ENCODE measurements around the gene SHOX.
"Not testable (repeated sequence)": the region's sequence is repeated elsewhere in the genome, so short reads cannot be mapped to it uniquely, and the experiment has no call there.

SHOX gene

GRCh38 chrX:630612-631496 is at the start of gene SHOX:
Gene SHOX (plus strand): TSS chrX:630791. CDS start chrX:630898, 107 bp downstream.
- no peak for DNase-seq (ENCODE audit: low read depth in 1 of 2, low spot score in 1 of 2)

- no peak for DNase-seq (ENCODE audit: low read depth in 1 of 2, low spot score in 1 of 2)
Measured at GRCh38 chrX:581066-581465, 49.5 kb upstream of the SHOX start.

DNA sequence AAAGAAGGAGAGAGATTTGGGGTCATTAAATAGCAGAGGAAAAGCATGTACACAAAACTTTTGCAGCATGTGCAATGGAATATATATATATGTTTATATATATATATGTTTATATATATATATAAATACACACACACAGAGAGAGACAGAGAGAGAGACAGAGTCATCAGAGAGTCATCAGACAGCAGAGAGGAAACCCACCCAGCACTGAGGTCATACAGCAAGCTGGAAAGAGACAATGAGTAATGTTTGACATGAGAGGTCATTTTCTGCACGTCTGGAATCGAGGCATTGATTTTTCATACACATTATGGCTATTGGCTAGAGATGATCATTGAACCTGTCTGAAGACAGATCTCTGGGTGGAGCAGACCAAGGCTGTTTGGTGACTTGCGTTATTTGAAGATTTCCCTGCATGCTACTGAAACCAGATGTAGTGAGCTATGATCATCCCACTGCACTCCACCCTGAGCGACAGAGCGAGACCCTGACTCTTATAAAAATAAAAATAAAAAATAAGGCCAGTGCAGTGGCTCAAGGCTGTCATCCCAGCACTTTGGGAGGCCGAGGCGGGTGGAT is 48.8 kb upstream of the SHOX start:
- DNase-seq (ENCODE audit: low read depth in 1 of 2, low spot score in 1 of 2): no peak

GRCh38 chrX:584572-584971 is 46.0 kb upstream of the SHOX start:
- no peak for DNase-seq (ENCODE audit: low read depth in 1 of 2, low spot score in 1 of 2)

- no peak for DNase-seq (ENCODE audit: low read depth in 1 of 2, low spot score in 1 of 2)
Measured at GRCh38 chrX:585115-585808, 45.3 kb upstream of the SHOX start.

GRCh38 chrX:586351-586750 is 44.2 kb upstream of the SHOX start:
- no peak for DNase-seq (ENCODE audit: low read depth in 1 of 2, low spot score in 1 of 2)

- not testable (repeated sequence) for DNase-seq (ENCODE audit: low read depth in 1 of 2, low spot score in 1 of 2)
Measured at GRCh38 chrX:589261-589660, 41.3 kb upstream of the SHOX start.

- DNase-seq (ENCODE audit: low read depth in 1 of 2, low spot score in 1 of 2): no peak
Measured at GRCh38 chrX:590693-591404, 39.7 kb upstream of the SHOX start.

DNA sequence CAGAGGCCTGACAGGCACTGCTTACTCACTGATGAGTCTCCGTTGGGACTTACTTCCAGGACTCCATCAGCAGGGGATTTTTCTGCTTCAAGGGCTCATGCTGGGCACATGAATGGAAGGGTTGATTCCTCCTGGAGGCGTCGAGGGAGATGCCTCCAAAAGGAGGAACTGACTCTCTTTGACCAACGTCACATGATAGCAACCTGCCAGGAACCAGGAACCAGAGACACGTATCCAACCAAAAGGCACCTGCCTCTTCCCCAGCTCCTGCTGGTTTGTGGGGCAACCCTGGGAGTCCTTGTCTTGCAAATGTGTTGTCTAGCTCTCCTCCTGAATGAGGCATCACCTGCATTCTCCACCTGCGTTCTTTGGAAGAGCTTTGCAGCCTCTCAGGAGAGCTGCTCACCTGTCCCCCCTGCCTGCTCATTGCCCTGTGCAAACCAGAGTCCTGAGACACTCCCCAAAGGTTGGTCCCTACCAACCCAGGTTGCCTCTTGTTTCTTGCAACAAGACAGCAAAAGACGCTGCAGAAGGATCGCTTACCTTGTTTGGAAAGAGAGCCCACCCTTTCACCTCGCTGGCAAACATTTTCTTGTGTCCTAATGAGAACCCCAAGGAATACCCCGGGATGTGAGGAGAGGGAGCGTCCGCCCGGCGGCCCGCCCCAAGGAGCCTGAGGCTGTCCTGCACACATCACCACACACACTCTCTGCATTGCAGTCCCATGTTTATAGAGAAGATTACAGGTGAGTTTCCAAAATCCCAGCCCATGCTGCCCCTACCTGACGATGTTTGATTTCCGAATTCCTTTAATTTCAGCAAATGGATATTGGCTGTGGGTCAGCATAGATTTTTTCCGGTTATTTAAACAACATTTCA is 30.5 kb upstream of the SHOX start:
- DNase-seq (ENCODE audit: low read depth in 1 of 2, low spot score in 1 of 2): no peak

DNA sequence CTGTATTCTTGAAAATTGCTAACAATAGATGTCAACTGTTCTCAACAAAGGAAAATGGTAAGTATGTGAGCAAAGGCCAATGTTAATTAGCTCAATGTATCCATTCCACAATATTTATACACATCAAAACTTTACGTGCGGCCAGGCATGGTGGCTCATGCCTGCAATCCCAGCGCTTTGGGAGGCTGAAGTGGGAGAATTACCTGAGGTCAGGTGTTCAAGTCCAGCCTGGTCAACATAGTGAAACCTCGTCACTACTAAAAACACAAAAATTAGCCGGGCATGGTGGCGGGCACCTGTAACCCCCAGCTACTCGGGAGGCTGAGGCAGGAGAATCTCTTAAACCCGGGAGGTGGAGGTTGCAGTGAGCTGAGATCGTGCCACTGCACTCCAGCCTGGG is 27.6 kb upstream of the SHOX start:
- not testable (repeated sequence) for DNase-seq (ENCODE audit: low read depth in 1 of 2, low spot score in 1 of 2)

DNA sequence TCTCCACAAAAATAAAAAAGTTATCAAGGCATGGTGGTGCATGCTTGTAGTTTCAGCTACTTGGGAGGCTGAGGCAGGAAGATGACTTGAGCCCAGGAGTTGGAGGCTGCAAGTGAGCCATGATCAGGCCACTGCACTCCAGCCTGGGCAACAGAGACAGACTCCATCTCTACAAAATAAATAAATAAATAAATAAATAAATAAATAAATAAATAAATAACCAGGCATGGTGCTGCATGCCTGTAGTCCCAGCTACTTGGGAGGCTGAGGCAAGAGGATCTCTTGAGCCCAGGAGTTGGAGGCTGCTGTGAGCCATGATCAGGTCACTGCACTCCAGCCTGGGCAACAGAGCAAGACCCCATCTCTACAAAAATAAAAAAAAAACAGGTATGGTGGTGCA is 26.0 kb upstream of the SHOX start:
- DNase-seq (ENCODE audit: low read depth in 1 of 2, low spot score in 1 of 2): not testable (repeated sequence)

DNA sequence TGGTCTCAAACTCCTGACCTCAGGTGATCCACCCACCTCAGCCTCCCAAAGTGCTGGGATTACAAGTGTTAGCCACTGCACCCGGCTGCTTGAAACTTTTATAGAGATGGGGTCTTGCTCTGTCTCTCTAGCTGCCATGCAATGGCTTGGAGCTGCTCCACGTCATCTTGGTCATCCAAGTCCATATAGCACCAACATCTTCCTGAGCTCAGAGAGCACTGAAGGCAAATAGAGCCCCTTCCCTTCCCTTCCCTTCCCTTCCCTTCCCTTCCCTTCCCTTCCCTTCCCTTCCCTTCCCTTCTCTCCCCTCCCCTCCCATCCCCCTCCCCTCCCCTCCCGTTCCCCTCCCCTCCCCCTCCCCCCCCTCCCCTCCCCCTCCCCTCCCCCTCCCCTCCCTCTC is 22.5 kb upstream of the SHOX start:
- DNase-seq (ENCODE audit: low read depth in 1 of 2, low spot score in 1 of 2): not testable (repeated sequence)

DNA sequence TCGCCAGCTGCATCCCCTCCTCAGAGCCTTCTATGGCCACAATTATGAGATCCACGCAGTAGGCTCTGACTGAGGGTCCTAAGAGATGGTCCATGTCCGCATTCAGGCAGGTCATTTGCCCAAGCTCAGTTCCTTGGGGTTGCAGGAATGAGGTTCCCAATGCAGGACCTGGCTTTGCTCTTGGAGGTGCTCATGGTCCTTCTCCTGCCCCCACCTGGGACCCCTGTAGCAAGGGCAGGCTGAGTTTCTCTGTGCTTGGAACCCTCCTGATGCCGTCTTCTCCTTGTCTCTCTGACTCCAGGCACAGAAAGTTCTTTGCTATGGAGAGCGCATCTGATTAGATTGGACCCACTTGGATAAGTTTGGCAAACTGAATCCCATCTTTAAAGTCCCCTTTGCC is 16.5 kb upstream of the SHOX start:
- DNase-seq (ENCODE audit: low read depth in 1 of 2, low spot score in 1 of 2): no peak

- no peak for DNase-seq (ENCODE audit: low read depth in 1 of 2, low spot score in 1 of 2)
Measured at GRCh38 chrX:617401-617800, 13.2 kb upstream of the SHOX start.

GRCh38 chrX:617891-618290 is 12.7 kb upstream of the SHOX start:
- no peak for DNase-seq (ENCODE audit: low read depth in 1 of 2, low spot score in 1 of 2)

- not testable (repeated sequence) for DNase-seq (ENCODE audit: low read depth in 1 of 2, low spot score in 1 of 2)
Measured at GRCh38 chrX:618304-618703, 12.3 kb upstream of the SHOX start.

GRCh38 chrX:618761-619450 is 11.7 kb upstream of the SHOX start:
- DNase-seq (ENCODE audit: low read depth in 1 of 2, low spot score in 1 of 2): no peak

GRCh38 chrX:619451-619811 is 11.2 kb upstream of the SHOX start:
- no peak for DNase-seq (ENCODE audit: low read depth in 1 of 2, low spot score in 1 of 2)

DNA sequence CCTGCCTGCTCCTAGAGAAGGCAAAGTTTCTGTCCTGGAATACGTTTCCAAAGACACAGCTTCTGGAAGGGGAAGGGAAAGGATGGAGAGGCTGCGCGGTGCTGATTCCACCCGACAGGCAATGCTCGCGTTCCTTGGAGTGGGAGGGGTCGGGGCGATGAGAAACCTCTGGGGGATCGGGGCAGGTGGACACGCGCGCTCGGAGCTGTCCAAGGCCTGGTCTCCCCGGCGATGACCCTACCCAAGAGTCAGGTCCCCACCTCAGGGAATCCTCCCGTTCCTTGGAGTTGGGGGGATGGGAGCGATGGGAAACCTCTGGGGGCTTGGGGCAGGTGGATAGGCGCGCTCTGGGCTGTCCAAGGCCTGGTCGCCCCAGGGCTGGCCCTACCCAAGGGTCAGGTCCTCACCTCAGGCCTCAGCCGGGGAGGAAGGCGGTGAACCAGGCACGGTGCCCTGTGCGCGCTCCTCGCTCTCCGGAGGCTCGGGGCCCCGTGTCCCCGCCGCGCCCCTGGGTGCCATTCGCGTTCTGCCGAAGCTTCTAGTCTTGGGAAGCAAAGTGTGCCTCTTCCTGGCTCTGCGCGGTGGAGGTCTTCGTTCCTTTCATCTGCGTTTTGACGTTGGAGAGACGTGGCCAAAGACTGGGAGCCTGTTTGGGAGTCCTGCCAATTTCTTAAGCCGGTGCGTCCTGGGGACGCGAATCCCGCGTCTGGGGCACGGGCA is 10.6 kb upstream of the SHOX start:
- DNase-seq (ENCODE audit: low read depth in 1 of 2, low spot score in 1 of 2): no peak

Measured in activated T-helper 1 cell treated with anti-CD3 and anti-CD28 coated beads, Interleukin-2, amount 50 U/mL, for 16 hours (primary cell).